ENCODE results near the gene PIEZO2. TPM values are rescaled to one million over a fixed set of nuclear protein-coding genes. Genes with fewer than 3 reads are reported as not detected.
A peak's percentile ranks its signal among the peaks of the same experiment; 100 is the strongest.

Gene PIEZO2
- total RNA-seq, 4 donors from 2014 or later, result 2.7 to 11.7 (median 4.0) TPM

GRCh38 chr18:11150271-11150615, 874 bp upstream of the PIEZO2 start:
- ATAC-seq (ENCODE audit: low FRiP score) (no peak), DNase-seq (ENCODE audit: low spot score) (no peak)
- no peak for TF ChIP-seq CTCF (IDR thresholded peaks at IDR 0.05)

DNA sequence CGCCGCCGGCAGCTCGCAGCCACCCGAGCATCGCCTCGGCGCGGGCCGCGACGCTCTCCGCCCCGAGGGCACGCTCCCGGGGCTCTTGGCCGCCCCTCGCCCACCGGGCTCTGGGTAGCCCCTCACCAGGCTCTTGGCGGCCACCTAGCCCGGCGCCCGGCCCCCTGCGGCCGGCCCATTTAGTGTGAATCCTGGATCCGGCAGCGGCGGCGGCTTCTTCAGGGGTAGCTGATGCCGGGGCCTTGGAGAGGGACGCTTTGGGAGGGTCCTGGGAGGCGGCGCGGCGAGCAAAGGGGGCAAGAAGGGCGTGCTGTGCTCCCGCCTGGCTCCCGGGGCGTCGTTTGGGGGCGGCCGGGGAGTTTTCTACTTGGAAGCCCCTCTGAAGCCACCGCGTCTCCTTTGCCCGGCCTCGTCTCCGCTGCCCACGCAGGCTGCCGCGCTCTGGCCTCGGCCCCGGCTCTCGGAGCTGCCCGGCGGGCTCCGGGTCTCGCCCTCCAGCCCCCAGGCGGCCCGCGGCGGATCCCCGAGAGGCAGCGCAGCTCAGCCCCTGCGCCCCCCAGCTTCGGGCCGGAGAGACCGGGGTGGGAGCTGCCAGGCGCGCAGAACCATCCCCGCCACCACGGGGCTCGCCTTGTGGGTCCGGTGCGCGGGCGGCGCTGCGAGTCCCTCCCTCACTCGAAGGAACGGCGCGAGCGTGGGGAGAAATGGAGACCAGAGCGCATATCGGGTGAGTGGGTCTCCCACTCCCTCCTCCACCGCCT, 509 bp downstream of the PIEZO2 start:
- DNase-seq (ENCODE audit: low spot score) (no peak), ATAC-seq (ENCODE audit: low FRiP score) (peak; percentile 16)
- TF ChIP-seq CTCF (IDR thresholded peaks at IDR 0.05), result no peak

GRCh38 chr18:11147962-11148679, 1.2 kb downstream of the PIEZO2 start:
- DNase-seq (ENCODE audit: low spot score), result no peak
- ATAC-seq (ENCODE audit: low FRiP score), result peak; percentile 16
- TF ChIP-seq CTCF (IDR thresholded peaks at IDR 0.05), result no peak

DNA sequence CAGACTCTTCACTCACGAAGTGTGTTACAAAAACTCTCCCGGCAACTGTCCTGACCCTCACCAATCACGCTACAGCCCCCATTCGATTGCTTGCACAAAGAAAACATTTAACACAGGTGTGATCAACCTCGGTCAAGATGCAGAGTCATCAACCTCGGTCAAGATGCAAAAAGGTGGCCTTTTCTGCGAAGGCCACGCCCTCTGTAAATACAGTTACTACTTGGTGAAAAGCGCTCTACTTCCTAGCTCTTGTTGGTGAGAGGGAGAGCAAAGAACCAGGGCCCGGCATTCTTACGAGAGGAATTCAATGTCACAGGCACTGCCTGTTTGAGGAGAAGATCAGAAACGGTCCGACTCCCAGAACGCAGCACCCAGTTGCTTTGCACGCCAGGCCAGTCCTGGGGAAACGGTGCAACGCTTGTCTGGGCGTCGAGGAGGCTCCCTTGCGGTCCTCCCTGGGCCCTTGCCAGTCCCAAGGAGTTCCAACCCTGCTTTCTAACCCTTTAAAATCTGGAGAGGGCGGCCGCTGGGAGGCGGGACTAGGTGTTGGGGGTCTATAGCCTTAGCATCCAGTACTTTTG, 1.9 kb downstream of the PIEZO2 start:
- no peak for TF ChIP-seq CTCF (IDR thresholded peaks at IDR 0.05)
- DNase-seq (ENCODE audit: low spot score), result no peak
- no peak for ATAC-seq (ENCODE audit: low FRiP score)

- ATAC-seq (ENCODE audit: low FRiP score) (no peak), DNase-seq (ENCODE audit: low spot score) (no peak)
- no peak for TF ChIP-seq CTCF (IDR thresholded peaks at IDR 0.05)
Measured at GRCh38 chr18:11146947-11147345, 2.4 kb downstream of the PIEZO2 start.

- TF ChIP-seq CTCF (IDR thresholded peaks at IDR 0.05), result no peak
- DNase-seq (ENCODE audit: low spot score) (no peak), ATAC-seq (ENCODE audit: low FRiP score) (no peak)
Measured at GRCh38 chr18:11146238-11146946, 3.0 kb downstream of the PIEZO2 start.
